Pancreas (tissue), 10 donors: ENCODE results near the gene GOLGA5. TPM values are rescaled to one million over a fixed set of nuclear protein-coding genes. Genes with fewer than 3 reads are reported as not detected.
A peak's percentile ranks its signal among the peaks of the same experiment; 100 is the strongest.

Experiments used
- ATAC-seq, 4 donors: fragments of 200-7000 bp; cut with Tn5 transposase; one replicate each; pipeline versions ENCODE4 v1.8.0 to v1.9.1; 2020; ENCODE audit warnings: mild to moderate bottlenecking in 4 of 4, moderate library complexity in 4 of 4
- DNase-seq, 6 donors: peaks; one replicate each; pipeline ENCODE4 v3.0.0-alpha.2; 2020
- FAIRE-seq: peaks from 2 replicates; lab custom pipeline; 2012; peaks lifted over from hg19 to GRCh38; lab: Jason Lieb, UNC
- H3K27ac ChIP-seq, 4 donors: fragments of 200-600 bp; sonication (generic); 1 replicate in 3 of 4; 2 replicates in 1 of 4; pipeline versions ENCODE4 v1.5.0 to v1.8.0; 2020
- H3K27me3 ChIP-seq, 4 donors: fragments of 200-600 bp; one replicate each; pipeline ENCODE4 v1.8.0; 2021
- H3K36me3 ChIP-seq, 3 donors: fragments of 200-600 bp; sonication (generic) in 1 of 3; one replicate each; pipeline versions ENCODE4 v1.5.0 to v1.8.0; 2020 to 2021
- H3K4me1 ChIP-seq, 3 donors: fragments of 200-600 bp; one replicate each; pipeline ENCODE4 v1.8.0; 2021
- H3K4me3 ChIP-seq, 4 donors: fragments of 200-600 bp; sonication (generic) in 2 of 4; one replicate each; pipeline versions ENCODE4 v1.5.0 to v1.8.0; 2020 to 2021
- H3K9me3 ChIP-seq, 4 donors: fragments of 200-600 bp; one replicate each; pipeline ENCODE4 v1.8.0; 2021
- WGBS, 2 donors: extraction: QIAGEN DNeasy Blood & Tissue Kit; methylation state at CpG; one replicate each; pipeline ENCODE4 v1.1.7; 2013; 5-methylcytosine and 5-hydroxymethylcytosine counted together
- intact Hi-C, 3 donors: fragments of 100-400 bp; cut with DNase I; formaldehyde crosslinking; loops; one replicate each; pipeline versions ENCODE4 v1.11.1 to v1.14.2; 2022
- polyA plus RNA-seq, 2 donors: library from polyadenylated mRNA; stranded (reverse); fragments of 200-250 nt; gene quantifications; one replicate each; pipeline ENCODE4 v1.2.3, GENCODE V29; 2013
- total RNA-seq, 6 donors: library from RNA; stranded (reverse); fragmentation: NEBNext Ultra II Directional in 4 of 6; extraction: Animal tissue kit (Norgen Biotek cat#: 25700) in 4 of 6; gene quantifications; one replicate each; pipeline versions ENCODE4 v1.2.1 to v1.2.4, GENCODE V29; 2021 to 2023
- TF ChIP-seq, protein P1 (sequence below), 4 donors: fragments of 200-600 bp; sonication (generic) in 3 of 4; IDR thresholded peaks; one replicate each; pipeline versions ENCODE4 v1.5.0 to v1.8.0; 2021; ENCODE audit warnings: antibody characterized with exemption in 4 of 4
- donor health status: healthy with polysubstance abuse.
- donor health status: DM: no; HTN: no; CAD: no; lungs with moderate emphysema.
- donor health status: DM: no; HTN: no; CAD: no.
- donor health status: control.
- donor health status: control.
- donor health status: Bipolar disorder and iron deficiency.
- donor health status: DM: yes; HTN: yes; CAD: no.
- donor health status: DM: no; HTN: no; CAD: no.
- donor health status: DM: no; HTN: no; CAD: no.
- donor health status: DM: yes; HTN: yes; CAD: no.

Gene GOLGA5
- total and polyA plus RNA-seq, 8 donors, result 12.8 to 22.6 (median 18.6) TPM

DNA sequence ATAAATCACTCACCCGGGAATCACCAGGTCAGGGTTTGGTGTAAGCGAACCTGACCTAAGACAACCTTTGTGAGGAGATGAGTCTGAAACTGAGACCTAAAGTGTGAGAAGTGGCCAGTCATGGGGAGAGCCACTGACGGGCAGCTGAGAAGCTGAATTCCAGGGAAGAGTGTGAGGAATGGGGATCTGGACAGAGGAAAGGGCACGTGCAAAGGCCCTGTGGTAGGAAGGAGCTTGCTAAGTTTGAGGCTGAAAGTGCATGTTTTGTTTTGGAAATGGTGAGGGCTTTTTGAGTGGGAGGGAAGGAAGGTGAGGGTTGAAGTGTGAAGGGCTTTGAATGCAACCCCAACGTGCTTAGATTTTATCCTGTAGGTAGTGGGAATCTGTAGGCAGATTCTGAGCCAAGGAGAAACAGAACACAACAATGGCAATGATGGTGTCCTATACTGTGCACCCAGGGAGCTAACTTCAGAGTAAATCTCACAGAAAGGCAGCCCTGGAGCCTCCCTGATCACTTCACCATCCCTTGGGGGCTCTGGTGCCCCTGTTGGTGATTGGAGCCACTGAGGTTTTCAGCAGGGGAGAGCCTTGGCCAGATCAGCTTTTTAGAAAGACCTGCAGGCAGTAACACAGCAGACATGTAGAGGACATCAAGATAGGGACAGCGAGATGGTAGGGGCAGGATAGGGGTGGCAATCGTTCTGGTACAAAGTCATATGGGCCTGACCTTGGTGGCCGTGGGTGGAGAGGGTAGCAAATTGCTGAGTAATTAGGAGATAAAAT lies 91.4 kb downstream of the GOLGA5 start:
- TF ChIP-seq, protein P1, sequence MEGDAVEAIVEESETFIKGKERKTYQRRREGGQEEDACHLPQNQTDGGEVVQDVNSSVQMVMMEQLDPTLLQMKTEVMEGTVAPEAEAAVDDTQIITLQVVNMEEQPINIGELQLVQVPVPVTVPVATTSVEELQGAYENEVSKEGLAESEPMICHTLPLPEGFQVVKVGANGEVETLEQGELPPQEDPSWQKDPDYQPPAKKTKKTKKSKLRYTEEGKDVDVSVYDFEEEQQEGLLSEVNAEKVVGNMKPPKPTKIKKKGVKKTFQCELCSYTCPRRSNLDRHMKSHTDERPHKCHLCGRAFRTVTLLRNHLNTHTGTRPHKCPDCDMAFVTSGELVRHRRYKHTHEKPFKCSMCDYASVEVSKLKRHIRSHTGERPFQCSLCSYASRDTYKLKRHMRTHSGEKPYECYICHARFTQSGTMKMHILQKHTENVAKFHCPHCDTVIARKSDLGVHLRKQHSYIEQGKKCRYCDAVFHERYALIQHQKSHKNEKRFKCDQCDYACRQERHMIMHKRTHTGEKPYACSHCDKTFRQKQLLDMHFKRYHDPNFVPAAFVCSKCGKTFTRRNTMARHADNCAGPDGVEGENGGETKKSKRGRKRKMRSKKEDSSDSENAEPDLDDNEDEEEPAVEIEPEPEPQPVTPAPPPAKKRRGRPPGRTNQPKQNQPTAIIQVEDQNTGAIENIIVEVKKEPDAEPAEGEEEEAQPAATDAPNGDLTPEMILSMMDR (IDR thresholded peaks at IDR 0.05), result no peak
- intact Hi-C loops, result no loop called here
- H3K4me1 ChIP-seq, result no peaks in the 10 kb centered on the region
- no peak for FAIRE-seq
- ATAC-seq, result no peak
- no peaks in the 10 kb centered on the region for H3K9me3 ChIP-seq
- H3K36me3 ChIP-seq, result no peaks in the 10 kb centered on the region
- H3K27me3 ChIP-seq, result no peaks in the 10 kb centered on the region
- 56 to 68% methylated on average over 8 of the region's 8 CpGs for WGBS, 2 donors
- DNase-seq, result no peak
- H3K27ac ChIP-seq, result no peak overlapping the region
- no peak overlapping the region for H3K4me3 ChIP-seq

DNA sequence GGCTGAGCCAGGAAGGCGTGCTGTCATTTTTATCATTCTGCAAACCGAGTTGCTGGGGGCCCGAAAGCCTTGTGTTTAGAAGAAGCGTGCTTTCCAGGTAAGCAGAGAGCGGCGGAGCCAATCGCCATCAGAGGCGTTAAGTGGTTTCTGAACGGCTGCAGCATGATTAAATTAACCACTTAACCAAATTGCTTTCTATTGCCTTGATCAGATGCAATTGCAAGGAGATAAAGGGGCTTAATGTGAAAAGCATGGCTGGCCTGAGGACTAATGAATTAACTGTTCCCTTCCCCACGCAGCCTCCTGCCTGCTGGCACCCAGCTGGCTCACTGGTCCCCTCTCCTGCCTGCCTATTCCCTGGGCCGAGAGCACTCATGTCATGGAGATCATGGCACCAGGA lies 92.2 kb downstream of the GOLGA5 start:
- no peak overlapping the region for H3K27ac ChIP-seq
- H3K36me3 ChIP-seq, result no peaks in the 10 kb centered on the region
- no peaks in the 10 kb centered on the region for H3K9me3 ChIP-seq
- WGBS, 2 donors, result 67 to 71% methylated on average over 11 of the region's 11 CpGs
- no peaks in the 10 kb centered on the region for H3K4me1 ChIP-seq
- ATAC-seq (peak in 2 of 4 donors; percentile 43 to 61), DNase-seq (no peak), FAIRE-seq (no peak)
- intact Hi-C loops, result no loop called here
- TF ChIP-seq, protein P1 (IDR thresholded peaks at IDR 0.05), result no peak
- H3K27me3 ChIP-seq, result no peaks in the 10 kb centered on the region
- H3K4me3 ChIP-seq, result no peak overlapping the region

- 77 to 100% methylated on average over 1 of the region's 1 CpG for WGBS, 2 donors
Observed at GRCh38 chr14:92887157-92887556, 93.1 kb downstream of the GOLGA5 start.

GRCh38 chr14:92888896-92889295 lies 94.8 kb downstream of the GOLGA5 start:
- Histone ChIP-seq H3K4me3 (no peak overlapping the region), H3K9me3 (no peaks in the 10 kb centered on the region), H3K27me3 (no peaks in the 10 kb centered on the region), H3K36me3 (no peaks in the 10 kb centered on the region), H3K27ac (no peak overlapping the region), H3K4me1 (no peaks in the 10 kb centered on the region)
- intact Hi-C loops, result no loop called here
- ATAC-seq (no peak), DNase-seq (no peak), FAIRE-seq (no peak)
- TF ChIP-seq, protein P1 (IDR thresholded peaks at IDR 0.05), result no peak

More at GRCh38 chr14:92887157-92887556, 93.1 kb downstream of the GOLGA5 start:
- Histone ChIP-seq H3K27me3 (no peaks in the 10 kb centered on the region), H3K4me3 (no peak overlapping the region), H3K9me3 (no peaks in the 10 kb centered on the region), H3K27ac (no peak overlapping the region), H3K4me1 (no peaks in the 10 kb centered on the region), H3K36me3 (no peaks in the 10 kb centered on the region)
- no peak for DNase-seq
- ATAC-seq, result no peak
- TF ChIP-seq, protein P1 (IDR thresholded peaks at IDR 0.05), result no peak
- intact Hi-C loops, result no loop called here
- FAIRE-seq, result no peak

Other genes with a start within 250 kb of the GOLGA5 start
- gene LGMN, start 45.7 kb upstream of the GOLGA5 start, total RNA-seq, result 10 to 100 TPM; 18.5 to 60.1 (median 29.1) TPM
- 10 to 100 TPM; 34.9 to 39.5 TPM for gene LGMN, start 45.7 kb upstream of the GOLGA5 start, polyA plus RNA-seq
- 100 to 1,000 TPM in 2 of 6 donors, 10 to 100 TPM in 4; 30.3 to 176 (median 67.9) TPM for gene CHGA, start 128.8 kb downstream of the GOLGA5 start, total RNA-seq
- 1,000 to 10,000 TPM in 1 of 2 donors, 100 to 1,000 TPM in 1; 706 to 1,505 TPM for gene CHGA, start 128.8 kb downstream of the GOLGA5 start, polyA plus RNA-seq